ENCODE measurements around the gene PPP2R3B.
"Not testable (repeated sequence)": the region's sequence is repeated elsewhere in the genome, so short reads cannot be mapped to it uniquely, and the experiment has no call there.

PPP2R3B gene

GRCh38 chrX:338836-339400, 47.8 kb downstream of the PPP2R3B start:
- no peak for DNase-seq (ENCODE audit: low read depth, low spot score)

- DNase-seq (ENCODE audit: low read depth, low spot score) = no peak
Observed at GRCh38 chrX:338281-338835, 48.3 kb downstream of the PPP2R3B start.

GRCh38 chrX:337331-337831, 49.3 kb downstream of the PPP2R3B start:
- no peak for DNase-seq (ENCODE audit: low read depth, low spot score)

- DNase-seq (ENCODE audit: low read depth, low spot score) = no peak
Observed at GRCh38 chrX:336227-336626, 50.5 kb downstream of the PPP2R3B start.

- DNase-seq (ENCODE audit: low read depth, low spot score) = no peak
Observed at GRCh38 chrX:335758-336155, 51.0 kb downstream of the PPP2R3B start.

- DNase-seq (ENCODE audit: low read depth, low spot score) = no peak
Observed at GRCh38 chrX:334971-335757, 51.5 kb downstream of the PPP2R3B start.

- no peak for DNase-seq (ENCODE audit: low read depth, low spot score)
Observed at GRCh38 chrX:334331-334891, 52.3 kb downstream of the PPP2R3B start.

GRCh38 chrX:333611-334311, 52.9 kb downstream of the PPP2R3B start:
- no peak for DNase-seq (ENCODE audit: low read depth, low spot score)

- no peak for DNase-seq (ENCODE audit: low read depth, low spot score)
Observed at GRCh38 chrX:332916-333610, 53.6 kb downstream of the PPP2R3B start.

- no peak for DNase-seq (ENCODE audit: low read depth, low spot score)
Observed at GRCh38 chrX:332496-332860, 54.2 kb downstream of the PPP2R3B start.

GRCh38 chrX:331825-332495, 54.7 kb downstream of the PPP2R3B start:
- DNase-seq (ENCODE audit: low read depth, low spot score) = no peak

- no peak for DNase-seq (ENCODE audit: low read depth, low spot score)
Observed at GRCh38 chrX:331151-331824, 55.4 kb downstream of the PPP2R3B start.

GRCh38 chrX:330726-331150, 56.0 kb downstream of the PPP2R3B start:
- DNase-seq (ENCODE audit: low read depth, low spot score) = no peak

GRCh38 chrX:330141-330725, 56.5 kb downstream of the PPP2R3B start:
- DNase-seq (ENCODE audit: low read depth, low spot score) = not testable (repeated sequence)

GRCh38 chrX:329291-329910, 57.3 kb downstream of the PPP2R3B start:
- no peak for DNase-seq (ENCODE audit: low read depth, low spot score)

GRCh38 chrX:327660-328126, 59.0 kb downstream of the PPP2R3B start:
- DNase-seq (ENCODE audit: low read depth, low spot score) = no peak

- not testable (repeated sequence) for DNase-seq (ENCODE audit: low read depth, low spot score)
Observed at GRCh38 chrX:324664-325063, 62.0 kb downstream of the PPP2R3B start.

GRCh38 chrX:323721-324628, 62.7 kb downstream of the PPP2R3B start:
- DNase-seq (ENCODE audit: low read depth, low spot score) = no peak
